Endodermal cell (in vitro differentiated cells): ENCODE results near the gene MAP2K3. TPM values are rescaled to one million over a fixed set of nuclear protein-coding genes. Genes with fewer than 3 reads are reported as not detected.

ENCODE experiments used
- DNase-seq: peaks from one replicate; pipeline ENCODE4 v3.0.0-alpha.2; 2017
- H3K27ac ChIP-seq: 2 replicates; pipeline ENCODE4 v1.5.1; 2013; ENCODE audit warnings: mild to moderate bottlenecking, low read depth, low read length, moderate library complexity
- H3K27me3 ChIP-seq: 2 replicates; pipeline ENCODE4 v1.6.1; 2013; ENCODE audit warnings: mild to moderate bottlenecking, low read length, moderate library complexity; ENCODE audit not compliant: insufficient read depth, control insufficient read depth, poor library complexity, severe bottlenecking
- H3K36me3 ChIP-seq: 2 replicates; pipeline ENCODE4 v1.7.0; 2013; ENCODE audit warnings: mild to moderate bottlenecking, low read length, moderate library complexity; ENCODE audit not compliant: control insufficient read depth, insufficient read depth
- H3K4me1 ChIP-seq: one replicate; pipeline ENCODE4 v1.7.0; 2013; ENCODE audit warnings: low read length; ENCODE audit not compliant: control insufficient read depth, insufficient read depth
- H3K4me3 ChIP-seq: 2 replicates; pipeline ENCODE4 v1.5.1; 2013; ENCODE audit warnings: mild to moderate bottlenecking, low read length, moderate library complexity
- H3K9ac ChIP-seq: 2 replicates; pipeline ENCODE4 v1.6.1; 2013; ENCODE audit warnings: mild to moderate bottlenecking, low read length, moderate library complexity; ENCODE audit not compliant: poor library complexity, severe bottlenecking; ENCODE audit errors: extremely low read depth
- H3K9me3 ChIP-seq: 2 replicates; pipeline ENCODE4 v1.6.1; 2013; ENCODE audit warnings: mild to moderate bottlenecking, low read length, moderate library complexity; ENCODE audit not compliant: control insufficient read depth
- H3K27ac Mint-ChIP-seq: 2 replicates; pipeline ENCODE4 v1.8.0; 2020; ENCODE audit warnings: mixed read lengths
- H3K27me3 Mint-ChIP-seq: 2 replicates; pipeline ENCODE4 v1.8.0; 2021; ENCODE audit warnings: mild to moderate bottlenecking, mixed read lengths; ENCODE audit not compliant: insufficient read depth
- H3K36me3 Mint-ChIP-seq: 2 replicates; pipeline ENCODE4 v1.8.0; 2020; ENCODE audit warnings: low read depth, mixed read lengths
- H3K4me1 Mint-ChIP-seq: 2 replicates; pipeline ENCODE4 v1.8.0; 2020; ENCODE audit warnings: mixed read lengths
- H3K4me3 Mint-ChIP-seq: 2 replicates; pipeline ENCODE4 v1.8.0; 2020; ENCODE audit warnings: mild to moderate bottlenecking, moderate library complexity, mixed read lengths
- H3K9me3 Mint-ChIP-seq: 2 replicates; pipeline ENCODE4 v1.8.0; 2020; ENCODE audit warnings: mild to moderate bottlenecking, mixed read lengths
- CTCF ChIP-seq: fragments of 200-600 bp; sonication (generic); conservative IDR thresholded peaks from 2 replicates; pipeline ENCODE4 v1.5.0; 2021; ENCODE audit warnings: antibody characterized with exemption, mild to moderate bottlenecking
- WGBS, 2 experiments: methylation state at CpG; one replicate each; pipeline versions ENCODE4 v1.1.5 to v1.1.7; 2013; ENCODE audit warnings: missing lambda C conversion rate in 2 of 2, mixed read lengths in 1 of 2; ENCODE audit not compliant: insufficient coverage in 1 of 2, insufficient read length in 1 of 2; 5-methylcytosine and 5-hydroxymethylcytosine counted together
- total RNA-seq, 2 donors: library from RNA; stranded (reverse); fragmentation: NEBNext Ultra II Directional in 1 of 2; extraction: Animal tissue kit (Norgen Biotek cat#: 25700) in 1 of 2; gene quantifications; 2 replicates in 1 of 2; 3 replicates in 1 of 2; pipeline ENCODE4 v1.2.1, GENCODE V29; 2021

The MAP2K3 gene
- total RNA-seq, 2 donors from 2014 or later: 31.6 to 37.6 TPM

- Mint-ChIP-seq H3K27ac (no peak overlapping the region), H3K9me3 (no peaks in the 10 kb centered on the region), H3K27me3 (peaks cover 46% of the 10 kb centered on the region), H3K4me1 (peaks cover 9% of the 10 kb centered on the region), H3K4me3 (peak overlapping the region; percentile 62), H3K36me3 (no peaks in the 10 kb centered on the region)
- H3K4me1 ChIP-seq: peaks cover 7% of the 10 kb centered on the region
- WGBS, 2 experiments: 53 to 57% methylated on average over 11 to 20 of the region's 20 CpGs
- peak overlapping the region; percentile 73 for H3K4me3 ChIP-seq
- no peaks in the 10 kb centered on the region for H3K36me3 ChIP-seq
- DNase-seq: no peak
- H3K9me3 ChIP-seq: no peaks in the 10 kb centered on the region
- TF ChIP-seq CTCF: no peak
- no peak overlapping the region for H3K9ac ChIP-seq
- peaks cover 18% of the 10 kb centered on the region for H3K27me3 ChIP-seq
- H3K27ac ChIP-seq: no peak overlapping the region
Measured at GRCh38 chr17:21275047-21275578, 9.4 kb upstream of the MAP2K3 start.

DNA sequence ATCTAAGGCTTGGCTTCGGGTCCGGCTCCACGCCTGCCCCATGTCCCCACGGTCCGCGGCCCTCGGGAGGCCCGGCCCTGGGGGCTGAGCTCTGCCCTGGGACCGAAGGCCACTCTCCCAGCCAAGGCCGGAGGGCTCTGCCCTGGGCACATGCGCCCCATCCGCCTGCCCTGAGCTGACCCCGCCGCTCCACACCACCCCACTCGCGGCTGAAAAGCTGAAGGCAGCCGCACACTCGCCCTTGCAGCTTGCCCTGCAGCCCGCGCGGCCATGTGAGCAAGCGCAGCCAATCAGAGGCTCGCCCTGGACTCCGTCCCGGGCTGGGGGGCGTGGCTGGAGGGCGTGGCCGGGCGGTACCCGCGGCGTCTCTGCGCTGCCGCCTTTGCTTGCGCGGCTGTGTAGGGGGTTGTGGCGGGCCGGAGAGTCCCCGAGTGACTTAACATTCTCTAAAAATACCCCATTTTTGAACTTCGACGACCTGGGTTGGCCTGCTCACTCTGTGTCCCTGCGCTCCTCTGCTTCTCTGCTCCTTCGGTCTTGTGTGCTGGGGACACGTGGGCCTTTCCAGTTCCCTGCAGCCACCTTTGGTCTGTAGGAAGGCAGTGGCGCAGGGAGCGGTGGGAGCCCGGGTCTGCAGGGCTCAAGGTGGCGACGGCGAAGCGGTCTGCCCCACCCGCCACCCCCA lies 8.8 kb upstream of the MAP2K3 start:
- Mint-ChIP-seq H3K4me3 (peak overlapping the region; percentile 62), H3K9me3 (no peaks in the 10 kb centered on the region), H3K27me3 (peaks cover 47% of the 10 kb centered on the region), H3K36me3 (no peaks in the 10 kb centered on the region), H3K27ac (no peak overlapping the region), H3K4me1 (peaks cover 10% of the 10 kb centered on the region)
- Histone ChIP-seq H3K36me3 (no peaks in the 10 kb centered on the region), H3K4me3 (peak overlapping the region; percentile 73), H3K9me3 (no peaks in the 10 kb centered on the region), H3K27ac (no peak overlapping the region), H3K9ac (no peak overlapping the region), H3K27me3 (peaks cover 18% of the 10 kb centered on the region), H3K4me1 (peaks cover 7% of the 10 kb centered on the region)
- DNase-seq: peak; percentile 99
- 7 to 8% methylated on average over 26 to 52 of the region's 52 CpGs for WGBS, 2 experiments
- peak; percentile 43 for TF ChIP-seq CTCF

GRCh38 chr17:21276264-21276588 lies 8.3 kb upstream of the MAP2K3 start:
- peaks cover 10% of the 10 kb centered on the region for H3K4me1 Mint-ChIP-seq
- H3K4me3 Mint-ChIP-seq: peak overlapping the region; percentile 62
- Histone ChIP-seq H3K27me3 (peaks cover 18% of the 10 kb centered on the region), H3K27ac (no peak overlapping the region), H3K9ac (no peak overlapping the region), H3K36me3 (no peaks in the 10 kb centered on the region), H3K4me3 (peak overlapping the region; percentile 73), H3K9me3 (no peaks in the 10 kb centered on the region), H3K4me1 (peaks cover 7% of the 10 kb centered on the region)
- DNase-seq: no peak
- WGBS, 2 experiments: 38 to 72% methylated on average over 7 to 17 of the region's 17 CpGs
- H3K9me3 Mint-ChIP-seq: no peaks in the 10 kb centered on the region
- no peak overlapping the region for H3K27ac Mint-ChIP-seq
- TF ChIP-seq CTCF: no peak
- peaks cover 51% of the 10 kb centered on the region for H3K27me3 Mint-ChIP-seq
- H3K36me3 Mint-ChIP-seq: no peaks in the 10 kb centered on the region
